WI38 (cell line): ENCODE data around the gene HBG2.

Source experiments
- H3K4me3 ChIP-seq: 2 replicates; pipeline ENCODE4 v1.5.1; 2011; ENCODE audit warnings: low read depth, mild to moderate bottlenecking, control low read depth, low read length
- TF ChIP-seq, protein P1 (sequence below): IDR thresholded peaks from 2 replicates; pipeline ENCODE4 v1.5.1; 2012; ENCODE audit warnings: low read depth, mild to moderate bottlenecking, control low read depth, low read length

The HBG2 gene

DNA sequence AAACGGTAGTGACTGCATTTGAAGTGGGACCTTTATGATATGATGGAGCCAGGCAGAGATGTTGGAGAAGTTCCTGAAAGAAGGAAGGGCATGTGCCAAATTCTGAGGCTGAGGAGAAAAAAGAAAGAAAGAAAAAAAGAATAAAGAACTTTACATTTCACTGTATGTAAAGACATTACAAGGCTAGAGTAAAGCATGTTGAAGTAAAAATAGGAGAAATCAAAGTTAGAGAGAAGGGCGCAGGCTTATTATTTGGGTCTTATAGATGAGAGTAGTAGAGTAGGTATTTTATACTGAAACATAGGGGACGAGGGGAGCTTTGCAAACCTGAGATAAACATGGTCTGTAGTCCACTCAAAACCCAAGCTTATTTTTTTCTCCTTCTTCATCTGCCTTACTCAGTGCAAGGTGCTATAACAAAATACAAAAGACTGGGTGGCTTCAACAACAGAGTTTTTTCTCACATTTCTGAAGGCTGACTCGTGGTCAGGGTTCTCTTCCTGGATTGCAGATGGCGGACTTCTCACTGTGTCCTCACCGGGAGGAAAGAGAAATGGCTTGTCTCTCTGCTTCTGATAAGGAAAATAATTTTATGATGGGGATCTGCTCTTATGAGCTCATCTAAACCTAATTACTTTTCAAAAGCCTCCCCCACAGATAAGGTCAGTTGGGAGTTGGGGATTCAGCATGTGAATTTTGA, 7.7 kb downstream of the HBG2 start:
- no peak overlapping the region for H3K4me3 ChIP-seq
- TF ChIP-seq, protein P1, sequence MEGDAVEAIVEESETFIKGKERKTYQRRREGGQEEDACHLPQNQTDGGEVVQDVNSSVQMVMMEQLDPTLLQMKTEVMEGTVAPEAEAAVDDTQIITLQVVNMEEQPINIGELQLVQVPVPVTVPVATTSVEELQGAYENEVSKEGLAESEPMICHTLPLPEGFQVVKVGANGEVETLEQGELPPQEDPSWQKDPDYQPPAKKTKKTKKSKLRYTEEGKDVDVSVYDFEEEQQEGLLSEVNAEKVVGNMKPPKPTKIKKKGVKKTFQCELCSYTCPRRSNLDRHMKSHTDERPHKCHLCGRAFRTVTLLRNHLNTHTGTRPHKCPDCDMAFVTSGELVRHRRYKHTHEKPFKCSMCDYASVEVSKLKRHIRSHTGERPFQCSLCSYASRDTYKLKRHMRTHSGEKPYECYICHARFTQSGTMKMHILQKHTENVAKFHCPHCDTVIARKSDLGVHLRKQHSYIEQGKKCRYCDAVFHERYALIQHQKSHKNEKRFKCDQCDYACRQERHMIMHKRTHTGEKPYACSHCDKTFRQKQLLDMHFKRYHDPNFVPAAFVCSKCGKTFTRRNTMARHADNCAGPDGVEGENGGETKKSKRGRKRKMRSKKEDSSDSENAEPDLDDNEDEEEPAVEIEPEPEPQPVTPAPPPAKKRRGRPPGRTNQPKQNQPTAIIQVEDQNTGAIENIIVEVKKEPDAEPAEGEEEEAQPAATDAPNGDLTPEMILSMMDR, result no peak

DNA sequence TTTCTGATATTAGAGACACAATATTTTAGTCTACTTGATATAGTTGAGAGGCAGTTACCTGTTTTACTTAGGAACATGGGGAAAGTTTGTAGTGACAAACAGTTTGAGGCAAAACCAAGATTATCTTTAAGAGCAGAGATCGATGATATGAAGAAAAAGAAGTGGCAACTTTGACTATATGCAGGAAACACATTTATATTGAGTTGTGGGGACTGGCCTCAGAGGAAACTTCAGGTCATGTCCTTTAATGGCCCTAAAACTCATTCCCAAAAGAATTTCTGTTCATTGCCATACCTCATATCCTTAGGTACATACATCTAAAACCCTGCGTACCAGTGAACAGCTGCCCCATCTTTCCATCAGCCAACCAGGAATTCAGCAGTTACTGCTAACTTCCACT, 9.4 kb downstream of the HBG2 start:
- TF ChIP-seq, protein P1, result no peak
- no peak overlapping the region for H3K4me3 ChIP-seq

DNA sequence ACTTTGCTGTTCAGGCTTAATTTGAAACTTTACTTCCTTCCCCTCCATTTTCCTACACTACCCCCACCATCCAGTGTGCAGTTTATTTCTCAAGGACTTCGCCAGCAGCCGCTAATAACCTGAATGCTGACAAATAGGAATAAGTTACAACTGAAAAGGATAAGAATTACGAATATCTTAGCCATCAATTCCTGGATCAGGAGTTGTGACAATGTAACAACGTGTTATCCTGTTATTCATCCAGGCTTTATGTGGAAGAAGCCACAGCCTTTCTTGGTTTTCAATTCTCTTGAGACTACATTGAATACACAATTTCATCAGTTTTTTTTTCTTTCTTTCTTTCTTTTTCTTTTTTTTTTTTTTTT, 10.8 kb downstream of the HBG2 start:
- TF ChIP-seq, protein P1, result no peak
- no peak overlapping the region for H3K4me3 ChIP-seq

DNA sequence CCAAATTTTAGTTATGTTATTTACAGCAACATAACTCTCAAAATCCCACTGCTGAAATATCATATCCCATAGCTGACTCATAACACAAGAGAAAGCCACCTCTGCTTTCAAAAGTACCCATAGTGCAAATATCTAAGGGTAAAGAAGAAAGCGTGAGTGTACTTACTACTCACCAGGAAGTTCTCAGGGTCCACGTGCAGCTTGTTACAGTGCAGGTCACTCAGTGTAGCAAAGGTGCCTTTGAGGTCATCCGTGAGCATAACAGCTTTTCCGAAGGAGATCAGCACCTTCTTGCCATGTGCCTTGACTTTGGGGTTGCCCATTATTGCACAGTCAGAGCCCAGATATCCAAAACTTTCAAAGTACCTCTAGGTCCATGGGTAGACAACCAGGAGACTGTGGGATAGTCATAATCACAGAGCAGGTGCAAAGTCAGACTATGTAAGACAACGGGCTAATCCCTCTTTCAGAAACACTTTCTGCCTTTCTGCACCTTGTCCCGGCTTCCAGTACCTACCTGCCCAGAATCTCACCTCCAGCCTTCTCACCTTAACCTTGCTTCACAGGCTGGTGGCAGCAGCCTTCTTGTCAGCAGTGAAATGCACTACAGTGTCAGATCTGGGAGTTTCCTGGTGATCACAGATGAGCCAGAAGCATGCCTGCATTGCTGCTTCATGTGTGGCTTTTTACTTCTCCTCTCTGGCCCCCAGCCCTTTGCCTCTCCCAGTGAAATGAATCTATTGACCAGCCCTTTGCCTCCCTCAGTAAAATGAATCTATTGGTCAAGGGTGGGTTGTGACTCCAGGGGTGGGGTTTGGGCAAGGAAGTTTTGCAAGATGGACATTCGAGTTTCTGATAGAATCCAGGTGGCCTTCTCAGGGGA, 11.4 kb downstream of the HBG2 start:
- TF ChIP-seq, protein P1, result no peak
- H3K4me3 ChIP-seq, result no peak overlapping the region

DNA sequence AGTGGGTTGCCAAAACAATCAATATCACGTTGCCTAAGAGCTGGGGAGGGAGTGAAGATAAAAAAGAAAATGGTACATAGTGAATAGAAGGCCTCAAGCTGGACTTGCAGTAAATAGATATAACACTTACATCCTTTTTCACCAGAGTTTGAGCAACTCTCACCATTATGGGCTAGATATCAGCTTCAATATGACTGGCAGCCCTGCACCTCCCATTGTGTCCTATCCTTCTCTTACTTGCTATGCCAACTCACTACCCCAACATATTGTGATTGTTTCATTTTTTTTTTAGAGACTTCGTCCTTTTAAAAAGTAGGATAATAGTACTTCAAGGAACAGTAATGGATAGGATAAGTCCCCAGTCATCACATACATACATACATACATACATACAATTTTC, 12.4 kb downstream of the HBG2 start:
- H3K4me3 ChIP-seq, result no peak overlapping the region
- TF ChIP-seq, protein P1, result no peak

DNA sequence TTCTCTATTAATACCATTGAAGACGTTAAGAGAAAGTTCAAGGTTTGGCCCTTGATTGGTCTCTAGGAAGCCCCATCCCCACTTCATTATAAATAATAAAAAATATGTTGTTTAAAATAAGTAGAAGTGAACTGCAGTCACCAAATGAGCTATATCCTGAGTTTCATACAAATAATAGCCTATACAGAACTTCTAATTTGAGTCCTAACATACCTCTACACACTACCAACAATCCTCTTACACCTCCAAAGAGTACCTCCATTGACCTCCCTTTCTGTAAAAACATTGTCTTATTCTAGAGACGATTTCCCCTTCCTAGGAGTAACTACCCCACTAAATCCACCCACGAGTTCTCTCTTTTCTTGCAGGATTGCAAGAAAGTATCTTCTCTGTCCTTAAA, 13.1 kb downstream of the HBG2 start:
- TF ChIP-seq, protein P1, result no peak
- H3K4me3 ChIP-seq, result no peak overlapping the region

DNA sequence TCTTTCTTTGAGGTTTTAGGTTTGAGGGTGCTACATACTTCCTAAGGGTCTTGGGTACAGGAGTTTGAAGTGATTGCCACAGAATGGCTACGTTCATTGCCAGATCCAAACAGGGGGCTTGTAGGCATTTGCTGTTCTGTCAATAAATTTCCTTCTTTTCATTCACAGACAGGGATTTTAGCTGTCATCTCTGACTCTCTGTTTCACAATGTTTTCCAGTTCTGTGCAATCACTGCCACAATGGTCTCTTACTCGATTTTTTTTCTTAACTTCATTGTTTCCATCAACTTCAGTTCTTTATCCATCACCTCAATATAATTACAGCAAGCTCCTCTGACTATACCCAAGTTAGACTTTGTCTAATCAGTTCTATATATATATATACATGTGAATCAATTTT, 14.1 kb downstream of the HBG2 start:
- no peak overlapping the region for H3K4me3 ChIP-seq
- TF ChIP-seq, protein P1, result no peak
